LHCN-M2 (cell line): ENCODE results near the gene CCDC197. TPM values are rescaled to one million over a fixed set of nuclear protein-coding genes. Genes with fewer than 3 reads are reported as not detected.

Experiments used
- DNase-seq: peaks from one replicate; pipeline ENCODE4 v3.0.0-alpha.2; 2012; ENCODE audit warnings: low read depth
- total RNA-seq: library from RNA; depleted of rRNA; stranded (reverse); fragments of >200 nt; gene quantifications from 2 replicates; pipeline ENCODE4 v1.2.3, GENCODE V29; 2014

Gene CCDC197
- total RNA-seq, 1 experiment from 2014 or later = not detected

DNA sequence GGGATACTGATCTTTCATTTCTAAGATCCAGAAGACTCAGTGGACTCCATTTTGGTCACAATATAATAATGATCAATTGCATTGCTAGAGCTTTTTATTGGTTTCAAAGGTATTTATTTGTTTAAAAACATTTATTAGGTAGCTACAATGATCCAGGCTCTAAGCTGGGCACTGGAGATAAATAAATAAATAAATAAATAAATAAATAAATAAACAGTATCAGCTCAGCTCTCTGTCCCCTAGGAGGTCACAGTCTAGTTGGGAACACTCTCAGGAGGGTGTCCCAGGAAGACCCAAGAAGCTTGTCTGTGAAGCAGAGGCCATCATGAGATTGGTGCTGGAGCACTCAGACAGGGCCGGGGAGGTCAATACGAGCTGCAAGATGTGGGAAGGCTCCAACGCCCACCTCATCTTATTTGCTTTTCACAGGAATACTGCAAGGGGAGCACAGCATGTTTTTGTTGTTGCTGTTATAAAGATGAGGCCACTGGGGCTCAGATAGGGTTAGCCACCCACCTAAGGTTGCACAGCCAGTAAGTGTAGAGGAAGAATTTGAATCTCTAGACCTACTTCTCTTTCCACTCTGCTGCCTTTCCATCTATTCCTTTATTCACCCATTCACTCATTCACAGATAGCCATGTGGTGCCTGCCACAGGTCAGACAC lies 36.2 kb upstream of the CCDC197 start:
- no peak for DNase-seq

GRCh38 chr14:93961620-93962019 lies 35.5 kb upstream of the CCDC197 start:
- DNase-seq = no peak

- DNase-seq = peak; percentile 67
These were observed 34.1 kb upstream of the CCDC197 start for GRCh38 chr14:93962701-93963601.

GRCh38 chr14:93963692-93964091 lies 33.4 kb upstream of the CCDC197 start:
- DNase-seq = no peak

- no peak for DNase-seq
These were observed 32.8 kb upstream of the CCDC197 start for GRCh38 chr14:93964281-93964680.

GRCh38 chr14:93964820-93965286 lies 32.2 kb upstream of the CCDC197 start:
- DNase-seq = no peak

- DNase-seq = peak; percentile 66
These were observed 31.7 kb upstream of the CCDC197 start for GRCh38 chr14:93965287-93965821.

GRCh38 chr14:93965946-93966474 lies 31.1 kb upstream of the CCDC197 start:
- DNase-seq = no peak

- no peak for DNase-seq
These were observed 29.4 kb upstream of the CCDC197 start for GRCh38 chr14:93967637-93968250.

GRCh38 chr14:93969082-93969828 lies 27.8 kb upstream of the CCDC197 start:
- DNase-seq = no peak

DNA sequence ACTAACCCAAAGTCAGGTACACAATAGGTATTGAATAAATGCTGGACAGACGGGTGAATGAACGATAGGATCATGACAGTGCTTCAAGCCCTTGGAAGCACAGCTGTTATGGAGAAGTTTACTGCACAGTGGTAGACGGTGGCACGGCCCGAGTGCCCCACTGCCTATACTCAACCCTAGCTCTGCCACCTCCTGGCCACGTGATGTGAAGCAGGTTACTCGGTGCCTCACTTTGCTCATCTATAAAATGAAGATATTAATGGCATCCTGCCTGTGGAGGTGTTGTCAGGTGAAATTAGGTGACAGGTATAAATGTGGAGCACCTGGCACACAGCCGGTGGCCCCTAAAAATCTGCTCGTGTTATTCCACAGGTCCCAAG lies 26.5 kb upstream of the CCDC197 start:
- DNase-seq = no peak

DNA sequence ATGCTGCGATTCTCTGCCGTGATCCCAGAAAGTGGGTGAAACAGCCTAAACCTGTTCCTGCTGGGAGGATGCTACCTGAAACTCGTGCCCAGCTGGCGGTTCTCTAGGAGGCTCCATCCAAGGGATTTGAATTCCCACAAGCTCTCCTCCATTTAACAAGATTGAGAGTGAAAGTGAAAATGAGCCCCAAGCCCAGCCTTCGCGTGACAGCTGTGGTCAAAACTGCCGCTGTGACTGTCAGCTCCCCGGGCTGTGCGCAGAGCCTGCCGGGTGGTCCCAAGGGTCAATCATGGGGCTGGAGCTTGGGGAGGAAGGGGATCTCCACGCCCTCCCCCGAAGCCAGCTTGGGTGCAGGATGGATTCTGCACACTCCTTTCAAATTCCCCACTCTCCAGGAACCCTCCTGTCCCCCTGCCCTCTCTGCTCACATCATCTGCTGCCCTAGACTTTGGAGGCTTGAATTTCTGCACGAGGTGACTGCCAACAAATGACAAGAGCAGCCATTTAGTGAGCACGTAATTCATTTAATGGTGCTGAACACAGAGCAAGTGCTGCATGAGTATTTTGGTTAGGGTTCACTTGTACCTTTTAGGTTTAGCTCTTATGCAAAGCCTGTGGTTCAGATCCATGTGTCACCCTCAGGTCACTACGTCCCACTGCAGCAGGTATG lies 26.0 kb upstream of the CCDC197 start:
- DNase-seq = no peak

- DNase-seq = no peak
These were observed 25.5 kb upstream of the CCDC197 start for GRCh38 chr14:93971635-93972027.

DNA sequence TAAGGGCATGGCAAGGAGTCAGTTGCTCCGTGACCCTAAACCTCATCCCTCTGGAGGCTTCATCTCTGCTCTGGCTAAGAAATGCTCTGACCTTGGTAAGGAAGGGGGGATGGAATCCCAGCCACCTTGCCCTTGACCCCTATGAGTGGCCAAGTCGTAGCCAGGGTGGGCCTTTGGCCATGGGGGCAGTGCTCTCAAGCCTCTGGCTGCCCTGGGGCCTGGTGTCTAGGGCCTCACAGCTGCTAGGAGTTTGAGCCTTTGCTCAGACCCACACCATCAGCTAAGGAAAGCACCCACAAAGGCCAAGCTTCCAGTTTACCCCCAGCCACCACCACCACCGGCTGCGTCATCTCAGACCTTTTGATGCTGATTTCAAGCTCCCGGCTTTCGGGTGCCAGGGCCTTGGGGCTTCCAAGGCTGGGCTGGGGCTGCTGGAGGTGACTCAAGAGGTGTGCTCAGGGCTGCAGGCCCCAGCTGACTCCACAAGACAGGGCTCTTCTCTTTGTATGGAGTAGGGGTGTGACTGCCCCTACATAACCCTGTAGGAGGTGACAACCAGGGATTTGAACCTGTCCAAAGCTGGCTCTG lies 24.4 kb upstream of the CCDC197 start:
- no peak for DNase-seq

DNA sequence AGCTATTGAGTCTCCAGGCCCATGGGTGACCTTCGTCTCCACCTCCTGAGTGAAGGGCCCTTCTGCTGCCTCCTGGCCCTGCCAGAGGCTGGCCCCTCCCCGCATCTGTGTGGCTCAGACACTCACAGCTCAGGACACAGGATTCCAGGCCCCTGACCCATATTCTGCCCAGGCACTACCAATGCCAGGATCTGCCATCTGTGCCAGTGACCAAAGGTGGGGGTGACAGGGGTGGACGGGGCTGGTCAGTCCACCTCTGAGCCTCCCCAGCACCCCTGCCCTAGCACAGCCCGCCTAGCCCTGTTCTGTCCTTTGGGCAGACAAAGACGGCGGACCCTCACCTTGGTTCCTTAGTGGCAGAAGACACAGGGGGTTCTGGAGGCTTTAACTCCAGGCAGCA lies 23.5 kb upstream of the CCDC197 start:
- DNase-seq = no peak

- no peak for DNase-seq
These were observed 22.8 kb upstream of the CCDC197 start for GRCh38 chr14:93974299-93974698.

DNA sequence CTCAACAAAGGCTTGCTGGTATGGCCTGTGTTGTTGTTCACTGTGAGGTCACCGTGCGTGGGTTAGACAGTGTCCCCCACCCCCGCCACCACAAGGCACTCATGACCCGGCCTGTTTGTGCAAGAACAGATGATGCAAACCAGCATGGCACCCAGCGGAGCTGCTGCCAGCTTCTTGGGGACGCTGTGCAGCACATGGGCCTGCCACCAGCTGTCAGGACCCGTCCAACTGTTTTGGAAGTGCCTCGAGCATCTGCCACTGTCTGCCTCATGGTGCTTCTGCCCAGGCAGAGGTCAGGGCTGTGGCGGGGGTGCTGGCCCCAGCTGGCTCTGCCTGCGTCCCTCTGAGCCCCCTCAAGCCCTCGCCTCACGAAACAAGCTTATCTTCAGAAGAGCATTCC lies 22.3 kb upstream of the CCDC197 start:
- DNase-seq = no peak

- DNase-seq = no peak
These were observed 21.2 kb upstream of the CCDC197 start for GRCh38 chr14:93975791-93976476.

GRCh38 chr14:93976477-93977057 lies 20.5 kb upstream of the CCDC197 start, which contains the start of gene ASB2:
Gene ASB2, minus strand, starts transcription at chr14:93976570. Its CDS starts 12,031 bp downstream, at chr14:93964539.
- DNase-seq = no peak
